NOMO-1 (cell line): ENCODE data around the gene FRZB.
"Not testable (repeated sequence)": the region's sequence is repeated elsewhere in the genome, so short reads cannot be mapped to it uniquely, and the experiment has no call there.

Source experiments
- DNase-seq, 2 experiments: peaks; one replicate each; lab custom pipeline; 2025; ENCODE audit not compliant: unreplicated experiment in 2 of 2; lab: John Stamatoyannopoulos, UW

Gene FRZB

GRCh38 chr2:182890773-182891378 is 24.4 kb upstream of the FRZB start:
- DNase-seq: no peak

DNA sequence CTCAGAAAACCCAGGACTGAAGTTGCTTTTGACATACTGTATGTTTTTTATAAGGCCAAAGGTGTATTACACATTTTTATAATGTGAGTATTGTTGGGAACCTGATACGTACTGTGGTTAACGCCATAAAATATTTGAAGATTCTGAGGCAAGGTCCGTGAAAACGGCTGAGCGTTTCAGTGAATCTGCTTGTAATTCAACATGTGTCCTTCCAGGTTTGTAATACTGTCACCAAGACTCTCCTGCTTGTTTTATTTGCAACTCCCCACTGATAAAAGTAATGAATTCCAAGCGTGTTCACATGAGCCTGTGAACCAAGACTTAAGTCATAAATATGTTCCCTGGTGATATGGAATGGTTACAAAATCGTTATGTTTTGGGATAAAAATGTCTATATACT is 23.9 kb upstream of the FRZB start:
- DNase-seq: no peak

DNA sequence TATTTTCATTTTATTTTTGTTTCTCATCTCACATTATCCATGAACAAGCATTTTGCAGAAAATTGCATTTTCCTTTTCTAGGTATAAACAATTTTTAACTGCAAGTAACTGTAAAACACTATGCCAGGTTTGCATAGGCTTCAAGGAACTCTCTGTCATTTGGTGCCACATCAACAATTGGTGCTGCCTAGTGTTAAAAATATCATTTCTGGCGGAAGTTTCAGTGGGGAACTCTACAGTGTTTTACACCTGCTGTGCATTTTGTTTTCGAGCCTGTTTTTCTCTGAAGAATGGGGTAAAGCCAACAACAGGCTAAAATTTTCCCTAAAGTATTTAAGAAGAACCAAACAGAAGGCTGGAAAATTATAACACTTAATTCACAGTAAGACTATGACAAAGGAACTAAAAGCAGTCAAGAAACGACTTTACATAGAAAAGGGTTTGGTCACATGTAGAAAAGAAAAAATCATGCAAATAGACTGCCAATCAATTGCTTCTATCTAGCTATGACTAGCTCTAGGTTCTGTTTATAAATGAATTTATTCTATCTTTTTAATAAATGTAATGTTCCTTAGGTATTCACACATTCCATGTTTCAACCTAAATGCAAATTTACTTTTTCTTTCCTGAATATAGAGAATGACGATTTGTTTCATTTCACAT is 21.4 kb upstream of the FRZB start:
- DNase-seq: no peak

- no peak for DNase-seq
These were observed 20.7 kb upstream of the FRZB start for GRCh38 chr2:182887093-182887492.

DNA sequence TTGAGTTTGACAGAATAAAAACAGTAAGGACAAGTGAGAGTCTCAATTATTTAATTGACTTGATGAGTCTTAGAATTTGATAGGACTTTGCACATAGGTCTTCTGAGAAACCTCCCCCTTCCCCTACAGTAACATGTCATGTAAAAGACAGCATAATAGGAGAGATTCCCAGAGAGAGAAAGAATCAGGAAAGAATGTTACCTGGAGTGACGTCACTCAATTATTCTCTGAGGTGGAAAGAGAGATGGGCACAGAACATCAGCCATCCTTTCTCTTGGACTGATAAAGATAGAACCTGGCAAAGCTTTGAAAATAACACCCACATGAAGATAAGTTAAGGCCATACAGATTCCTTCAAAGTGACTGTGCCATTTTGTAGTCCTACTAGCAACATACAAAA is 19.3 kb upstream of the FRZB start:
- DNase-seq: no peak

- DNase-seq: no peak
These were observed 17.0 kb upstream of the FRZB start for GRCh38 chr2:182883451-182883850.

GRCh38 chr2:182880100-182880499 is 13.7 kb upstream of the FRZB start:
- DNase-seq: not testable (repeated sequence)

GRCh38 chr2:182876653-182877052 is 10.2 kb upstream of the FRZB start:
- not testable (repeated sequence) for DNase-seq

DNA sequence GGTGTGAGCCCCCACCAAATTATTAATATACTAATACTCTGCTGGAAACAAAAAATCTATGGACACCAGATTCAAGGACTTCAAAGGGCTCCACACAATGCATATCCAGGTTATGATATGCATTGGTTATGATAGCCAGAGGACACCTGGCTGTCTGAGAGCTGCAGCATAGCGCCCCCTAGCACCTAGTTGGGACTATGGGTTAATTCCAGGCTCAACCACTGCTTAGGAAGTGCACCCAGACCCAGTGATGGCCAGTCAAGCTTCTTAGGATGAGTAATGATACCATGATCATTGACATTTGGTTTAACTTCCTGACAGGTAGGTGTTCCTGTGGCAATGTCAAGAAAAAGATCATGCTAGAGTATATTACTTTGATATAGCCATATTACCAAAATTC is 3.8 kb upstream of the FRZB start:
- no peak for DNase-seq

DNA sequence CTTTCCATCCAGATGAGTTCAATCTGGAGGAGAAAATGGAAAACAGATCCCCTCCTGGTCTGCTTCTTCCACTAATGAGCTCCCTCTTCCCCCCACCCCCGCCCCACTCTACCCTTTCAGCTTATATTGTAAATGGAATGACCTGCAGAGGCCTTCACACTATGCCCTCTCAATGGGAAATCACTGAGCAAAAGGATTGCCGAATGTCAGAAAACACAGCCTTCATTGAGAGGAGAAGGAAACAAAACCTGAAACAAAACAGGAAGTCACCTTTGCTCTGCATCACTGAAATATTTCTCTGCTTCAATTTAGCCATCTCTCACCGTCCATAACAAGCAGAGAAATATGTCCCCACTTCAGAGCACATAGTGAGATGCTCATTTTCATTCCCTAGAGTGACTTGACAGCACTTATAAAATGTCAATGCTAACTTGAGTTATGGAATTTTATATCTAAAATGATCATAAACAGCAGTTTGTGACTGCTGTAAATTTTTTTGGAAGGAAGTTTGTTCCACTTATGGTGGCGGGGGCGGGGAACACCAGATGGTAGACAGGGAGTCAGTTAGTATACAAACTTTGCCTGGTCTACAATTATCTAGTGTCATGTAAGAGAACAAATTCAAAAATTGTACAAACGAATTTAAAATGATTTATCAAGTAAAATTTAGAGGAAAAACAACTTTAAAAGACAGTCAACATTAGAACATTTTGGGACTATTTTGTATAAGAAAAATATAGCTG is 1.8 kb upstream of the FRZB start:
- no peak for DNase-seq

DNA sequence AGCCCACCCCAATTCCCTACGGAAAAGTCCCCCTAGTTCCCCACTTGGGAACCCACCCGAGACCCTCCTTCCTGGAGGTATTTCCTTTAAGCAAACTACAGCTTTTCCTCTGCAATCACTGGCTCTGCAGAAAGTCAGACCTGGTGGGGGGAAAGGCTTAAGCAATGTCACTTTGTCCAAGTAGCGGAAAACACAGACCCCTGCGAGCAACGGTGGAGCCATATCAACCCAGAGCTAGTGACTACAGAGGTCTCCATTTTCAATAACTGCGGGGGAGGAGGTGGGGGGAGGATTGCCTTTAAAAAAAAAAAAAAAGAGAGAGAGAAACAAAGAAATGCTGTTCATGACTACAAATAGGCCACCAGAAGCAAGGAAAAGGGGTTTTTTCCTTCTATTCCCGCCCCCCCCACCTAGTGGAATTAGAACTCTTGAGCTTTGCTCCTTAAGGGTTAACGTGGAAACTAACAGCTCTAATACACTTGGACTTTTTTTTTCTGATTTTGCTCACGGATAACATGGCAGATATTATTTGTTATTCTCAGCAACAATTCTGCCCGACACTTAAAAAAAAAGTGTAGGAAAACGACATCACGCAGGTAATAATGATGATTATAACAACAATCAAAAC is 1.1 kb upstream of the FRZB start:
- DNase-seq: no peak

DNA sequence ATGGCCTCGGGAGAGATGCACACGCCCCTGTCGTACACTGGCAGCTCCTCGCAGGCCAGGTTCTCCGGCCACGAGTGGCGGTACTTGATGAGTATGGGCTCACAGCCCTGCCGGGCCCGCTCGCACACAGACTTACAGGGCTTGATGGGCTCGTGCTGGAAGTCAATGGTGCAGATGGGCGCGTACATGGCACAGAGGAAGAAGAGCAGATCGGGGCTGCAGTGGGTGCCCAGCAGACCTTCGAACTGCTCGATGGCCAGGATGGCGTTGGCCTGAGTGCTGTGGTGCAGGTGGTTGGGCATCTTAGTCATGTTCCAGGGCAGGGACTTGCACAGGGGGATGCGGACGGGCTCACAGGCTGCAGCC is 359 bp downstream of the FRZB start:
- no peak for DNase-seq

- no peak for DNase-seq
These were observed 1.4 kb downstream of the FRZB start for GRCh38 chr2:182864949-182865570.

DNA sequence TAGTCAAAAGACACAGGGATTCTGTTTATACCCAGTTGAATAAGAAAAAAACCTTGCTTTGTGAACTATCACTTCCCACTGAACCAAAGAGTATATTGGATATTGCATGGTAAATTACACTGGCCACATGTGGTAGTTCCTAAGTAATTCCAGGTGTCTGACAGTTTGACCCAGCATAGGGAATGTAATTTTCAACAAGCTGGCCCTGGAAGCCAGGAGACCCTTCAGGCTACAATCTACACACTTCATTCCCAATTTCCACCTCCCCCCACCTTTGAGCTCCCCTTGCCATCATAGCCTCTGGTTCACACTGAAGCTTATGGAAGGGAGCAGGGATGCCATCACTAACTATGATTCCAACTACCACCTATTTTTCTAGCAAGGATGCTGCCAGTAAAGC is 2.8 kb downstream of the FRZB start:
- no peak for DNase-seq

DNA sequence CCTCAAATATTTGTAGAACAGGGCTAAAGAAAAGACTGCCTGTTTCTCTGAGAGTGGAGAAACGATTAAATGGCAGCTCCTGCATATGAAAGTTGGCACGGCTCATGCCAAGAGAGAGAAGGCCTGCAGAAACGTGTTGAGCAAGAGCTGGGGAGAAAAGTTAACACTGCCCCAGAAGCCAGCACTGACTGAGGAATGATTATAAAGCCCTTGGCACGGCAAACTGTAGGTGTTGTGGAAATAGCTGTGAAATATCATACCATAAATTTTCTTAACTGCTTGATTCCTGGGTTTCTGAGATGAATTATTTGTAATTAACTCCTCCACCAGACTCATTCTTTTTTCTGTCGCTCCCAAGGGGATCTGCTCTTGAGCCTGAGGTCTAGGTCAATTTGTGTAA is 4.3 kb downstream of the FRZB start:
- DNase-seq: no peak

- no peak for DNase-seq
These were observed 5.6 kb downstream of the FRZB start for GRCh38 chr2:182860858-182861257.

- DNase-seq: no peak
These were observed 7.8 kb downstream of the FRZB start for GRCh38 chr2:182858671-182859070.

DNA sequence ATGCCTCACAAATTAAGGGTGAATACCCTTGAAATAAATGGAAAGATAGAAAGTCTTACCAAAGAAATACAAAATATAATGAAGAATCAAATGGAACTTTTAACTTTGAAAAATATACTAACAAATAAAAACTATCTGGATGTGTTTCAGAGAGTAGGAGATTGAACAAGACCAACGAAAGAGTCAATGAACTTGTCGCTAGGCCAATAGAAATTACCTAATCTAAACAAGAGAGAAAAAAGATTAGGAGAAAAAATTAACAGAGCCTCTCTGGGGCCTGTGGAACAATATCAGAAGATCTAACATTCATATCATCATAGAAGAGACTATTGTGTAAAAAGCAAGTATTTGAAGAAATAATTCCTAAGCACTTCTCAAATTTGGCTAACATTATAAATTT is 11.1 kb downstream of the FRZB start:
- DNase-seq: no peak

DNA sequence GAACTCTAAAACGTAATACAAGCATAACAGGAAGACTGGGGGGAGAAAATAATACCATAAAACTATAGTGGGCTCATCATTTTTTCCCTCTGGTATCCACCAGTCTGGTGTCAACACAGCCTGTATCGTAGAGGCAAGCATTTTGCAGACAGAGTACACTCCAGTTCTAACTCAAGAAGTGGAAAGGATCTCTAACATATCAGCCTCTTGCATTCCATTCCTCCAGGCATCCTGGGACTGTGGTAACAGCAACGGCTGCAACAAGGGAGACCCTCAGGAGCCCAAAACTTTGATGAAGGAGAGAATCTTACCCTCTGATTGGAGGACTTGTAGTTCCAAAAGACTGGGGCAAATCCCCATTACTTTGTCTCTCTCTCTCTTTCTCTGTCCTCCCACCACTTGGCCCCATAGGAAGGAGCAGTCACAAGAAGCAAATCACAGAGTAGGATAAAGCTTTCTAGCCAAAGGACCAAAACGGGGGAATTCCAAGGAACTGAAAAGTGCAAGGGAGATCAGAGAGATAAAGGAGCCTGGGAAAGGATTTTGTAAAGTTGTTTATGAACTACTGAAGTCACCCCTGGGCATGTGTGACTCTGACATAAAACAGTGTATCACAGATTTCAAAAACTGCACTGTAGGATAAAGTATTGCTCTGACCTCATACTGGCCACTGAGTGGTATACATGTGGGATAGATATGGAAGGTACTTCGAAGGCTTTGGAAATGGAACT is 11.9 kb downstream of the FRZB start:
- DNase-seq: no peak

DNA sequence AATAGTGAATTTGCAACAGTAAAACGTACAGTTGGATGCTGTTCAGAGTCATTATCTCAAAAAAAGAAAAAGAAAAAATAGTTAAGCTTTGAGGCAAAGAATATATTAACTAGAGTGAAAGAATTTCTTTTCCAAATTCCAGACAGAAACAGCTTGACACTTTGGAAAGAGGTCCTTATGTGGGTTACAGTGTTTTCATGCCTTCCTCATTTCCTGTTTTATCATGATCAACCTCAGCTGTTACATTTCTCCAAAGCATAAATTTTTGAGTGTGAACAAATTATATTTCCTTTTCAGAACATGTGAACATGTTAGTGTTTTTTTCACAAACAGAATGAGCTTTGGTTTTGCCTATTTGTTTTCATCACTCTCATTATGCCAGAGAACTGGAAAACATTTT is 13.6 kb downstream of the FRZB start:
- DNase-seq: no peak

DNA sequence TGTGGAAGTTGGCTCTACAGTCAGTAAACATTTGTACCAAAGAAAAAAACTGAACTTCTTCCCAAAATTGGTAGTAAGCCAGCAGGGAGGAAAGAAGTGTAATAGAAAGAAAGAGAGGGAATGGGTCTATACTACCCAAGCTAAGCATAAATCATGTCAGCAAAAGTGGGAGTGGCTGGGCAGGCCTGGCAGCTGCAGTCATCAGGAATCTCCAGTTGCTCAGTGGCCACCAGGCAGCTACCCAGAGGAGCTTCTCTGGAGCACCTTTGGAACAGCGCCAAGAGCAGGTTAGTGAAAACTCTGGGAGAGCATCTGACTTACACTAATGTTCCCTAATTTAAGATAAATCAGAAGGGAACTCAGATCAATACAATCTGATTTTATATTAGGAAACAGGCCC is 14.3 kb downstream of the FRZB start:
- DNase-seq: no peak
